ENCODE measurements around the gene NT5DC1.

NT5DC1 gene

GRCh38 chr6:116118608-116119007, 18.0 kb downstream of the NT5DC1 start:
- peaks cover 10% of the 10 kb centered on the region for H3K36me3 ChIP-seq (ENCODE audit: control insufficient read depth, insufficient read depth, low read length)
- no peaks in the 10 kb centered on the region for H3K4me1 ChIP-seq (ENCODE audit: control insufficient read depth, insufficient read depth, low read length)
- no peaks in the 10 kb centered on the region for H3K27me3 ChIP-seq (ENCODE audit: control insufficient read depth, insufficient read depth, low read length)
- no peak overlapping the region for H3K4me3 ChIP-seq (ENCODE audit: low read length)
- no peak overlapping the region for H3K9ac ChIP-seq (ENCODE audit: low read length)
- no peak overlapping the region for H3K27ac ChIP-seq (ENCODE audit: low read depth, low read length)

GRCh38 chr6:116120430-116120829, 19.8 kb downstream of the NT5DC1 start:
- Histone ChIP-seq H3K4me1 (ENCODE audit: control insufficient read depth, insufficient read depth, low read length) (no peaks in the 10 kb centered on the region), H3K36me3 (ENCODE audit: control insufficient read depth, insufficient read depth, low read length) (peaks cover 4% of the 10 kb centered on the region), H3K27ac (ENCODE audit: low read depth, low read length) (no peak overlapping the region), H3K9ac (ENCODE audit: low read length) (no peak overlapping the region), H3K4me3 (ENCODE audit: low read length) (no peak overlapping the region), H3K27me3 (ENCODE audit: control insufficient read depth, insufficient read depth, low read length) (no peaks in the 10 kb centered on the region)

- H3K9ac ChIP-seq (ENCODE audit: low read length) = no peak within 1 kb of the TSS
- no peaks in the 10 kb centered on the region for H3K36me3 ChIP-seq (ENCODE audit: control insufficient read depth, insufficient read depth, low read length)
- no peaks in the 10 kb centered on the region for H3K27me3 ChIP-seq (ENCODE audit: control insufficient read depth, insufficient read depth, low read length)
- H3K4me1 ChIP-seq (ENCODE audit: control insufficient read depth, insufficient read depth, low read length) = peaks cover 4% of the 10 kb centered on the region
- no peak within 1 kb of the TSS for H3K4me3 ChIP-seq (ENCODE audit: low read length)
- H3K27ac ChIP-seq (ENCODE audit: low read depth, low read length) = no peak within 1 kb of the TSS
Measured at GRCh38 chr6:116126032-116126431, 25.4 kb downstream of the NT5DC1 start, which contains the start of gene COL10A1. Gene COL10A1, minus strand, starts transcription at chr6:116126132. Its CDS starts 640 bp downstream, at chr6:116125492.

- H3K4me3 ChIP-seq (ENCODE audit: low read length) = no peak overlapping the region
- peaks cover 4% of the 10 kb centered on the region for H3K4me1 ChIP-seq (ENCODE audit: control insufficient read depth, insufficient read depth, low read length)
- H3K27me3 ChIP-seq (ENCODE audit: control insufficient read depth, insufficient read depth, low read length) = no peaks in the 10 kb centered on the region
- no peak overlapping the region for H3K9ac ChIP-seq (ENCODE audit: low read length)
- peak overlapping the region; percentile 37 for H3K27ac ChIP-seq (ENCODE audit: low read depth, low read length)
- no peaks in the 10 kb centered on the region for H3K36me3 ChIP-seq (ENCODE audit: control insufficient read depth, insufficient read depth, low read length)
Measured at GRCh38 chr6:116127771-116128493, 27.3 kb downstream of the NT5DC1 start.

GRCh38 chr6:116133453-116133852, 32.8 kb downstream of the NT5DC1 start:
- Histone ChIP-seq H3K27me3 (ENCODE audit: control insufficient read depth, insufficient read depth, low read length) (no peaks in the 10 kb centered on the region), H3K4me1 (ENCODE audit: control insufficient read depth, insufficient read depth, low read length) (peaks cover 1% of the 10 kb centered on the region), H3K36me3 (ENCODE audit: control insufficient read depth, insufficient read depth, low read length) (peaks cover 2% of the 10 kb centered on the region), H3K27ac (ENCODE audit: low read depth, low read length) (no peak overlapping the region), H3K9ac (ENCODE audit: low read length) (no peak overlapping the region), H3K4me3 (ENCODE audit: low read length) (no peak overlapping the region)

- Histone ChIP-seq H3K4me1 (ENCODE audit: control insufficient read depth, insufficient read depth, low read length) (no peaks in the 10 kb centered on the region), H3K27ac (ENCODE audit: low read depth, low read length) (no peak overlapping the region), H3K27me3 (ENCODE audit: control insufficient read depth, insufficient read depth, low read length) (no peaks in the 10 kb centered on the region), H3K9ac (ENCODE audit: low read length) (no peak overlapping the region), H3K4me3 (ENCODE audit: low read length) (no peak overlapping the region), H3K36me3 (ENCODE audit: control insufficient read depth, insufficient read depth, low read length) (peaks cover 2% of the 10 kb centered on the region)
Measured at GRCh38 chr6:116136373-116136772, 35.7 kb downstream of the NT5DC1 start.

- H3K4me3 ChIP-seq (ENCODE audit: low read length) = no peak overlapping the region
Measured at GRCh38 chr6:116136933-116137340, 36.3 kb downstream of the NT5DC1 start.

GRCh38 chr6:116139917-116140316, 39.3 kb downstream of the NT5DC1 start:
- no peak overlapping the region for H3K9ac ChIP-seq (ENCODE audit: low read length)
- H3K27ac ChIP-seq (ENCODE audit: low read depth, low read length) = no peak overlapping the region
- H3K36me3 ChIP-seq (ENCODE audit: control insufficient read depth, insufficient read depth, low read length) = peaks cover 2% of the 10 kb centered on the region
- no peaks in the 10 kb centered on the region for H3K4me1 ChIP-seq (ENCODE audit: control insufficient read depth, insufficient read depth, low read length)
- no peak overlapping the region for H3K4me3 ChIP-seq (ENCODE audit: low read length)
- H3K27me3 ChIP-seq (ENCODE audit: control insufficient read depth, insufficient read depth, low read length) = no peaks in the 10 kb centered on the region

More at GRCh38 chr6:116136933-116137340, 36.3 kb downstream of the NT5DC1 start:
- H3K27me3 ChIP-seq (ENCODE audit: control insufficient read depth, insufficient read depth, low read length) = no peaks in the 10 kb centered on the region
- peaks cover 2% of the 10 kb centered on the region for H3K36me3 ChIP-seq (ENCODE audit: control insufficient read depth, insufficient read depth, low read length)
- no peak overlapping the region for H3K9ac ChIP-seq (ENCODE audit: low read length)
- H3K27ac ChIP-seq (ENCODE audit: low read depth, low read length) = no peak overlapping the region
- no peaks in the 10 kb centered on the region for H3K4me1 ChIP-seq (ENCODE audit: control insufficient read depth, insufficient read depth, low read length)

- Histone ChIP-seq H3K4me1 (ENCODE audit: control insufficient read depth, insufficient read depth, low read length) (no peaks in the 10 kb centered on the region), H3K27ac (ENCODE audit: low read depth, low read length) (no peak overlapping the region), H3K27me3 (ENCODE audit: control insufficient read depth, insufficient read depth, low read length) (no peaks in the 10 kb centered on the region), H3K9ac (ENCODE audit: low read length) (no peak overlapping the region), H3K4me3 (ENCODE audit: low read length) (no peak overlapping the region), H3K36me3 (ENCODE audit: control insufficient read depth, insufficient read depth, low read length) (no peaks in the 10 kb centered on the region)
Measured at GRCh38 chr6:116144605-116145004, 44.0 kb downstream of the NT5DC1 start.

GRCh38 chr6:116145803-116146675, 45.4 kb downstream of the NT5DC1 start:
- no peaks in the 10 kb centered on the region for H3K36me3 ChIP-seq (ENCODE audit: control insufficient read depth, insufficient read depth, low read length)
- no peak overlapping the region for H3K27ac ChIP-seq (ENCODE audit: low read depth, low read length)
- no peak overlapping the region for H3K4me3 ChIP-seq (ENCODE audit: low read length)
- H3K9ac ChIP-seq (ENCODE audit: low read length) = no peak overlapping the region
- no peaks in the 10 kb centered on the region for H3K27me3 ChIP-seq (ENCODE audit: control insufficient read depth, insufficient read depth, low read length)
- no peaks in the 10 kb centered on the region for H3K4me1 ChIP-seq (ENCODE audit: control insufficient read depth, insufficient read depth, low read length)

- Histone ChIP-seq H3K27me3 (ENCODE audit: control insufficient read depth, insufficient read depth, low read length) (no peaks in the 10 kb centered on the region), H3K9ac (ENCODE audit: low read length) (no peak overlapping the region), H3K27ac (ENCODE audit: low read depth, low read length) (no peak overlapping the region), H3K36me3 (ENCODE audit: control insufficient read depth, insufficient read depth, low read length) (no peaks in the 10 kb centered on the region), H3K4me3 (ENCODE audit: low read length) (no peak overlapping the region), H3K4me1 (ENCODE audit: control insufficient read depth, insufficient read depth, low read length) (no peaks in the 10 kb centered on the region)
Measured at GRCh38 chr6:116152620-116153019, 52.0 kb downstream of the NT5DC1 start.

GRCh38 chr6:116154887-116155286, 54.2 kb downstream of the NT5DC1 start:
- Histone ChIP-seq H3K36me3 (ENCODE audit: control insufficient read depth, insufficient read depth, low read length) (no peaks in the 10 kb centered on the region), H3K4me3 (ENCODE audit: low read length) (no peak overlapping the region), H3K27ac (ENCODE audit: low read depth, low read length) (no peak overlapping the region), H3K27me3 (ENCODE audit: control insufficient read depth, insufficient read depth, low read length) (no peaks in the 10 kb centered on the region), H3K9ac (ENCODE audit: low read length) (no peak overlapping the region), H3K4me1 (ENCODE audit: control insufficient read depth, insufficient read depth, low read length) (no peaks in the 10 kb centered on the region)

Measured in rectal smooth muscle tissue (tissue), 1 donor.